Prostate gland (tissue), 2 donors: ENCODE data around the gene INPP4B. TPM values are rescaled to one million over a fixed set of nuclear protein-coding genes. Genes with fewer than 3 reads are reported as not detected.

Experiments used
- DNase-seq: peaks from one replicate; pipeline ENCODE4 v3.0.0-alpha.2; 2019; ENCODE audit warnings: low spot score
- H3K27ac ChIP-seq, 2 donors: fragments of 200-600 bp; sonication (generic); 2 replicates each; pipeline ENCODE4 v1.5.1; 2017 to 2019
- H3K27me3 ChIP-seq: fragments of 200-600 bp; sonication (generic); replicated peaks from 2 replicates; pipeline ENCODE4 v1.5.1; 2019; ENCODE audit not compliant: insufficient read depth
- H3K36me3 ChIP-seq, 2 donors: fragments of 200-600 bp; sonication (generic); 1 replicate in 1 of 2; 2 replicates in 1 of 2; pipeline versions ENCODE4 v1.5.1 to v1.8.1; 2017 to 2019
- H3K4me1 ChIP-seq: fragments of 200-600 bp; sonication (generic); replicated peaks from 2 replicates; pipeline ENCODE4 v1.5.1; 2019
- H3K4me3 ChIP-seq, 2 donors: fragments of 200-600 bp; sonication (generic); 2 replicates each; pipeline ENCODE4 v1.5.1; 2017 to 2019
- H3K9me3 ChIP-seq: fragments of 200-600 bp; sonication (generic); 2 replicates; pipeline ENCODE4 v1.5.1; 2017
- POLR2A ChIP-seq: fragments of 450-650 bp; IDR thresholded peaks from one replicate; pipeline ENCODE4 v1.6.1; 2016; ENCODE audit warnings: antibody characterized with exemption, mild to moderate bottlenecking
- POLR2AphosphoS5 ChIP-seq: sonication (generic); formaldehyde crosslinking; IDR thresholded peaks from one replicate; pipeline ENCODE4 v1.6.1; 2017; ENCODE audit warnings: antibody characterized with exemption
- WGBS: methylation state at CpG from one replicate; pipeline ENCODE4 v1.1.5; 2018; 5-methylcytosine and 5-hydroxymethylcytosine counted together
- intact Hi-C: fragments of 100-400 bp; cut with DNase I; formaldehyde crosslinking; loops from one replicate; pipeline ENCODE4 v1.14.2; 2022
- total RNA-seq, 2 donors: library from RNA; depleted of rRNA; stranded (reverse); fragments of >200 nt; gene quantifications; one replicate each; pipeline ENCODE4 v1.1.0, GENCODE V29; 2016
- TF ChIP-seq, protein P1 (sequence below), 4 experiments: fragments of 200-600 bp in 2 of 4; fragments of 450-650 bp in 2 of 4; sonication (generic) in 2 of 4; IDR thresholded peaks; 1 replicate in 3 of 4; 2 replicates in 1 of 4; pipeline ENCODE4 v1.5.1; 2016 to 2019; ENCODE audit warnings: antibody characterized with exemption in 4 of 4, mild to moderate bottlenecking in 2 of 4, moderate library complexity in 2 of 4

INPP4B gene
- total RNA-seq, 2 donors from 2014 or later: 22.3 to 49.7 TPM

DNA sequence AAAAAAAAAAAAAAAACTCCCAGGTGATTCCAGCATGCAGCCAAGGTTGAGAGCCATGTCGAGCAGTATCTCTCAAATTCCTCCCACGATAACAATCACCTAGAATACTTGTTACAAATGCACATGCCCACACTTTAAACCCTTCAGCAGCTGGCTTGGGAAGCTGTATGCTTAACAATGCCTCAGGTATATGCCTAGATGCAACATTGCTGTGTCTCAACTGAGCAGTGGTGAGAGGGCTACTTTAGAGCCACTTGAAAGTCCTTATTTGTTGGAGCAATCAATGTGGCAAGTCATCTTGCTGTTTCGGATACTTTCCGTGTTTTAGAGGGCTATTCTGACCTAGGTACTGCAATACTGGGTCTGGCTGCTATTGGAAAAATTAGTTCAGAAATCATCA, 487.4 kb downstream of the INPP4B start:
- no peak for DNase-seq
- H3K4me1 ChIP-seq: no peaks in the 10 kb centered on the region
- WGBS: 82% methylated on average over 4 of the region's 4 CpGs
- no peaks in the 10 kb centered on the region for H3K27me3 ChIP-seq
- intact Hi-C loops: loop anchor here (10.0 kb wide), 2 partner anchors 234 to 366 kb away; no protein-coding TSS in a partner anchor
- no peak overlapping the region for H3K4me3 ChIP-seq
- no peak for TF ChIP-seq POLR2AphosphoS5
- TF ChIP-seq, protein P1, sequence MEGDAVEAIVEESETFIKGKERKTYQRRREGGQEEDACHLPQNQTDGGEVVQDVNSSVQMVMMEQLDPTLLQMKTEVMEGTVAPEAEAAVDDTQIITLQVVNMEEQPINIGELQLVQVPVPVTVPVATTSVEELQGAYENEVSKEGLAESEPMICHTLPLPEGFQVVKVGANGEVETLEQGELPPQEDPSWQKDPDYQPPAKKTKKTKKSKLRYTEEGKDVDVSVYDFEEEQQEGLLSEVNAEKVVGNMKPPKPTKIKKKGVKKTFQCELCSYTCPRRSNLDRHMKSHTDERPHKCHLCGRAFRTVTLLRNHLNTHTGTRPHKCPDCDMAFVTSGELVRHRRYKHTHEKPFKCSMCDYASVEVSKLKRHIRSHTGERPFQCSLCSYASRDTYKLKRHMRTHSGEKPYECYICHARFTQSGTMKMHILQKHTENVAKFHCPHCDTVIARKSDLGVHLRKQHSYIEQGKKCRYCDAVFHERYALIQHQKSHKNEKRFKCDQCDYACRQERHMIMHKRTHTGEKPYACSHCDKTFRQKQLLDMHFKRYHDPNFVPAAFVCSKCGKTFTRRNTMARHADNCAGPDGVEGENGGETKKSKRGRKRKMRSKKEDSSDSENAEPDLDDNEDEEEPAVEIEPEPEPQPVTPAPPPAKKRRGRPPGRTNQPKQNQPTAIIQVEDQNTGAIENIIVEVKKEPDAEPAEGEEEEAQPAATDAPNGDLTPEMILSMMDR (IDR thresholded peaks at IDR 0.05): no peak
- no peak for TF ChIP-seq POLR2A
- H3K36me3 ChIP-seq: no peaks in the 10 kb centered on the region
- no peak overlapping the region for H3K27ac ChIP-seq
- no peaks in the 10 kb centered on the region for H3K9me3 ChIP-seq

DNA sequence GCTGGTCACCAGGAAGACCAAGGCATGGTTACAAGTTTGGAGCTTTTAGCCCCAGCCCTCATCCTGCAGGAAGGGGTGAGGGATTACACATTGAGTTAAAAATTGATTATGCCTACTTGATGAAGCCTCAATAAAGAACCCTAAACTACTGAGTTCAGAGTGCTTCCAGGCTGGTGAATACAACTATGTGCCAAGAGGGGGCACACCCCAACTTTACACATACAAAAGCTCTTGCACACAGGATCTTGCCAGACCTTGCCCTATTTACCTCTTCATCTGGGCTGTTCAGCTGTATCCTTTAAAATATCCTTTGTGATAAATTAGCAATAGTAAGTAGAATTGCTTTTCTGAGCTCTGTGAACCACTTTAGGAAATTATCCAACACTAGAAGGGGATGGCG, 489.3 kb downstream of the INPP4B start:
- intact Hi-C loops: loop anchor here (10.0 kb wide), 2 partner anchors 232 to 368 kb away; no protein-coding TSS in a partner anchor
- TF ChIP-seq POLR2A: no peak
- TF ChIP-seq, protein P1 (IDR thresholded peaks at IDR 0.05): no peak
- 100% methylated on average over 1 of the region's 1 CpG for WGBS
- H3K9me3 ChIP-seq: no peaks in the 10 kb centered on the region
- no peaks in the 10 kb centered on the region for H3K36me3 ChIP-seq
- DNase-seq: no peak
- no peak overlapping the region for H3K4me3 ChIP-seq
- no peak overlapping the region for H3K27ac ChIP-seq
- H3K4me1 ChIP-seq: no peaks in the 10 kb centered on the region
- H3K27me3 ChIP-seq: no peaks in the 10 kb centered on the region

DNA sequence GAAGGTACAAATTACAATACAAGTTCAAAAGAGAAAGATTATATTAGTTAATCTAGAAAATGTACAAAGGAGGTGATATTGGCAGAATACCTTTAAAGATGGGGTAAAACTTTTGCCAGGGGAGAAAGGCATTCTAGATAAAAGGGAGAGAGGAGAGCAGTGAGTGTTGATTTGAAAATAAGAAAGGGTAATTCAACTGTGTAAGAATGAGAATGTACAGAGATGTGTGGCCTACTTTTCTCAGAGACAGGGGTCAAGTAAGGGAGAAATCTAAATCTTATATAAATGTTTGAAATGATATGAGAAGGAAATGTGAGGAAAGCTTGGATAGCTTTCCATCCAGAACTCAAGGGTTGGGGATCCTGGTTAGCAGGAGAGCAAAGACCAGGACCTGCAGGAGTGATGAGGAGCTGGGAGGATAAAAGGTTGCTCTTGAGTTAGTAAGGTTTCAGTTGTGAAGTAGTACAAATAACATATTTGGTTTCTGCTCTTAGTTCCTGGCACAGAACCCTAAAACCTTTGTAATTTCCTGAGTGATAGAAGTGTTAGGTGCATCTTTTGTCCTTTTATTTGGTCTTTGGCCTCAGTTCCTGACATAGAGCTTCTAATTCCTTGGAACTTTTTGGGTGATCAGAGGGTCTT, 489.9 kb downstream of the INPP4B start:
- H3K27me3 ChIP-seq: no peaks in the 10 kb centered on the region
- intact Hi-C loops: loop anchor here (10.0 kb wide), 2 partner anchors 231 to 369 kb away; no protein-coding TSS in a partner anchor

DNA sequence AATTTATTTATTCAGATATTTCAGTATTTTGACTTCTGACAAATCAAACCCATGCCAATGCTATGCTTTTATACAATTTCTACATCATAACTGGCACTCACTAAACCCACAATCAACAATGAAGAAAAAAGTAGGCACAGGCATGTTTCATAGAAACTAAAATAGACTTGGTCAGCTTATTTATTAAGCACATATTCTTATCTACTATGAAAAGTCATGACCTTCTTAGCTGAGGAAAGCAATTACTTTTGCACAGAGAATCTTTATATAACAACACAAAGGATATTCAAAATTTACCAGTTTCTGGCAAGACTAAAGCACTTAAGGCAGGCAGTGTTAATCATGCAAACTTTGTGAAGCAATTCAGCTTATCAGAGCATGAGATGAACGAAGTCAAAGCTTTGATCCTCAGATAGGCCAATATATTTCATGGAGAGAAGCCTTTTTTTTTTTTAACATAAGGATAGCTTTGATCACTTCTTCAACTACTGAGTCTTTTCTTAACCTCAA, 490.6 kb downstream of the INPP4B start:
- WGBS: 51% methylated on average over 1 of the region's 1 CpG
- no peaks in the 10 kb centered on the region for H3K4me1 ChIP-seq
- no peaks in the 10 kb centered on the region for H3K9me3 ChIP-seq
- no peak overlapping the region for H3K4me3 ChIP-seq
- H3K36me3 ChIP-seq: no peaks in the 10 kb centered on the region
- intact Hi-C loops: loop anchor here (10.0 kb wide), 2 partner anchors 231 to 369 kb away; no protein-coding TSS in a partner anchor
- H3K27ac ChIP-seq: no peak overlapping the region
- DNase-seq: no peak
- TF ChIP-seq POLR2AphosphoS5 (no peak), POLR2A (no peak)
- TF ChIP-seq, protein P1 (IDR thresholded peaks at IDR 0.05): no peak
- no peaks in the 10 kb centered on the region for H3K27me3 ChIP-seq

More for the DNA sequence above, 489.9 kb downstream of the INPP4B start:
- H3K27ac ChIP-seq: no peak overlapping the region
- H3K9me3 ChIP-seq: no peaks in the 10 kb centered on the region
- H3K36me3 ChIP-seq: no peaks in the 10 kb centered on the region
- H3K4me3 ChIP-seq: no peak overlapping the region
- TF ChIP-seq POLR2AphosphoS5 (no peak), POLR2A (no peak)
- TF ChIP-seq, protein P1 (IDR thresholded peaks at IDR 0.05): no peak
- no peak for DNase-seq
- H3K4me1 ChIP-seq: no peaks in the 10 kb centered on the region
